Fibroblast of mammary gland (primary cell): ENCODE measurements around the gene LILRB3.
"Not testable (repeated sequence)": the region's sequence is repeated elsewhere in the genome, so short reads cannot be mapped to it uniquely, and the experiment has no call there.

Source experiments
- DNase-seq: peaks from one replicate; pipeline ENCODE4 v3.0.0-alpha.2; 2010; ENCODE audit warnings: low read depth
- H3K4me3 ChIP-seq: 2 replicates; pipeline ENCODE4 v1.5.1; 2011; ENCODE audit warnings: low read depth, mild to moderate bottlenecking, low read length, moderate library complexity; ENCODE audit not compliant: control insufficient read depth
- TF ChIP-seq, protein P1 (sequence below): conservative IDR thresholded peaks from 2 replicates; pipeline ENCODE4 v1.5.1; 2011; ENCODE audit warnings: low read depth, low read length, inconsistent platforms; ENCODE audit not compliant: control insufficient read depth, insufficient read depth

LILRB3 gene

GRCh38 chr19:54189145-54189734, 33.6 kb downstream of the LILRB3 start, which contains the start of gene MBOAT7:
Gene MBOAT7 (minus strand): TSS chr19:54189580. CDS start chr19:54188508, 1,072 bp downstream.
- no peak for DNase-seq
- H3K4me3 ChIP-seq: peak within 1 kb of the TSS; percentile 70
- TF ChIP-seq, protein P1, sequence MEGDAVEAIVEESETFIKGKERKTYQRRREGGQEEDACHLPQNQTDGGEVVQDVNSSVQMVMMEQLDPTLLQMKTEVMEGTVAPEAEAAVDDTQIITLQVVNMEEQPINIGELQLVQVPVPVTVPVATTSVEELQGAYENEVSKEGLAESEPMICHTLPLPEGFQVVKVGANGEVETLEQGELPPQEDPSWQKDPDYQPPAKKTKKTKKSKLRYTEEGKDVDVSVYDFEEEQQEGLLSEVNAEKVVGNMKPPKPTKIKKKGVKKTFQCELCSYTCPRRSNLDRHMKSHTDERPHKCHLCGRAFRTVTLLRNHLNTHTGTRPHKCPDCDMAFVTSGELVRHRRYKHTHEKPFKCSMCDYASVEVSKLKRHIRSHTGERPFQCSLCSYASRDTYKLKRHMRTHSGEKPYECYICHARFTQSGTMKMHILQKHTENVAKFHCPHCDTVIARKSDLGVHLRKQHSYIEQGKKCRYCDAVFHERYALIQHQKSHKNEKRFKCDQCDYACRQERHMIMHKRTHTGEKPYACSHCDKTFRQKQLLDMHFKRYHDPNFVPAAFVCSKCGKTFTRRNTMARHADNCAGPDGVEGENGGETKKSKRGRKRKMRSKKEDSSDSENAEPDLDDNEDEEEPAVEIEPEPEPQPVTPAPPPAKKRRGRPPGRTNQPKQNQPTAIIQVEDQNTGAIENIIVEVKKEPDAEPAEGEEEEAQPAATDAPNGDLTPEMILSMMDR: no peak

DNA sequence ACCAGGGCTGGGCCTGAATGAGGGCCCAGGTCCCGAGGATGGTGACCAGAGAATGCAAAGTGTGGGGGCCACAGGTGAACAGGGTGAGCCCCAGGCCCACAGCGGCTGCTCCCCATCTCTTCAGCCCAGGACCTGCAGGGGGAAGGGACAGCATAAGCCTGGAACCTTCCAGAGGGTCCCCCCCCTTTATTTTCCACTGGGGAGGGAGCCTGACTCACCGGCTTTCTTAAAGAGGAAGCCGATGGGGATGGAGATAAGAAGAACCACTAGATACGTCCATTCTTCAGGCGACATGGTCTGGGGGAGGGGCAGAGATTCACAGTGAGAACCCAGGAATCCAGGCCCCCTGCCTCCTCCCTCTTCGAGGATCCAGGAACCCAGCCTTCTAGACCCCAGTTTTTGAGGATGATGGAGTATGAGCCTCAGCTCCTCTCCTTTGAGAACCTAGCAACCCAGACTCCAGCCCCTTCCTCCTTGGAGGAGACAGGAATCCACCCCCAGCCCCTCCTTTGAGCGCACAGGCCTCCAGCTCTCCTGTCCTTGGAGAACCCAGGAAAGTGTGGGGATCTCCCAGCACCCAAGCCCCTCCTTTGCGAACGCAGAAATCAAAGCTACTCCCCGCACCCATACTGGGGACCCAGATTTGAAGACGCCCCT, 34.5 kb downstream of the LILRB3 start:
- peak; percentile 30 for DNase-seq
- peak overlapping the region; percentile 70 for H3K4me3 ChIP-seq
- TF ChIP-seq, protein P1: no peak

- H3K4me3 ChIP-seq: no peak overlapping the region
- TF ChIP-seq, protein P1: no peak
- no peak for DNase-seq
Measured at GRCh38 chr19:54186934-54187381, 35.8 kb downstream of the LILRB3 start.

DNA sequence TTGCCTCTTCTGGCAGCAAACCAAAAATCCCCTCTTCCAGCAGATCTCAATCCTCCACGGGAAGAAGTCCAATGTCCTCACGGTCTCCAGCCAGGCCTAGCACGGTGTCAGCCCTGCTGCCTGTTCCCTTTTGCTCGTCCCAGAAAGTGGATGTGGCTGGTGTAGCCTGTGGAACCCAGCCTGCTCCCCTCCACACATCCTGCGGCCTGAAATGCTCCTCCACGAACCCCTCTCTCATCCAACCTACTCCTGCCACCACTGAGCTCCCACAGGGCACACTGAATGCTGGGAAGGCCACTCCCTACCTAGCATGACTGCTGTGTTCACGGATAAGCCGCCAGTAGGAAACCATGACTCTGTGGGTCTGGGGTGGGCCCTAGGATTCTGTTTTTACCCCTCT, 36.5 kb downstream of the LILRB3 start:
- no peak for DNase-seq
- TF ChIP-seq, protein P1: no peak
- no peak overlapping the region for H3K4me3 ChIP-seq

DNA sequence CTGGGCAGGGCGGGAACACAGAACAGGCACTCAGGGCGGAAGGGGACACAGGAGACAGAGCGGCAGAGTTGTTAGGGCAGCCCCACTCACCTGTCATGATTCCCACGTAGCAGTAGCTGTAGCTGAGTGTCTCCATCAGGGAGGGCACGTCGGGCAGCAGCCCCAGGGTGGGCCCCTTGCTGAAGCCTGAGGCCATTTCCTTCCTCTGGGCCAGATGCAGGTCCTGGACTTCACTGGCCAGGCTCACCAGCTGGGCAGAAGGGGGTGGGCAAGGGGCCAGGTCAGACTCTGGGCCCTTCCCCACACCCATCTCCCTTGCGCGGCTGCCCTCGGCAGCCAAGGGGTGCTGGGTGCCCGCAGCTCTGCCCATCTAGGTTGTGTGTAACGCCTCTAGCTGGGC, 39.4 kb downstream of the LILRB3 start:
- DNase-seq: no peak
- no peak overlapping the region for H3K4me3 ChIP-seq
- TF ChIP-seq, protein P1: no peak

- not testable (repeated sequence) for DNase-seq, H3K4me3 ChIP-seq
Measured at GRCh38 chr19:54181894-54182293, 40.9 kb downstream of the LILRB3 start.

DNA sequence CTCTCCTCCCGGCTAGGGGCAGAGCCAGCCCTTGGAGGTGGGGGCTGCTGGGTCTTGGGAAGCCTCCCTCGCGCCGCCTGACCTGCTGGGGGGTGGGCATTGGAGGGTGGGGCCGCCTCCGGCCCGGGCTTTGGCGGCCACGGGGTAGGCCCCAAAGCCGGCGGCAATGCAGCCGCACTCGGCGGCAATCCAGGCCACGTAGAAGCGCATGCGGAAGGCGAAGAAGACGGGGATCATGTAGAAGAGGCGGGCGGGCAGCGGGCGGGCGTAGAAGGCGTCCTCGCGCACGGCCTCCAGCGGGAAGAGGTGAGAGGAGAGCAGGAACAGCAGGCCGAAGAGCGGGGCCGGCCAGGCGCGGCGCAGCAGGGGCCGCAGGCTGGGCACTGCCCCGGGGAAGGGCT, 42.1 kb downstream of the LILRB3 start:
- DNase-seq: no peak
- H3K4me3 ChIP-seq: no peak overlapping the region
- TF ChIP-seq, protein P1: no peak
